CD4-positive, CD25-positive, alpha-beta regulatory T cell (primary cell): ENCODE data around the gene PRKCA. TPM values are rescaled to one million over a fixed set of nuclear protein-coding genes. Genes with fewer than 3 reads are reported as not detected.
"Not testable (repeated sequence)": the region's sequence is repeated elsewhere in the genome, so short reads cannot be mapped to it uniquely, and the experiment has no call there.

Experiments used
- ATAC-seq, 2 donors: fragments of 150-1000 bp; cut with Tn5 transposase; one replicate each; pipeline ENCODE4 v1.10.0; 2021; ENCODE audit warnings: low read depth in 2 of 2, moderate number of reproducible peaks in 2 of 2, moderate library complexity in 1 of 2
- DNase-seq, 3 donors: peaks; one replicate each; pipeline versions ENCODE4 v3.0.0 to v3.0.0-alpha.2; 2012 to 2022; ENCODE audit warnings: mixed read lengths in 1 of 3
- H3K27ac ChIP-seq: one replicate; pipeline ENCODE4 v1.7.0; 2013; ENCODE audit warnings: mild to moderate bottlenecking, low read length; ENCODE audit not compliant: insufficient read depth, poor library complexity, severe bottlenecking
- H3K27me3 ChIP-seq: one replicate; pipeline ENCODE4 v1.7.0; 2013; ENCODE audit warnings: low read length; ENCODE audit not compliant: control insufficient read depth, insufficient read depth
- H3K36me3 ChIP-seq: one replicate; pipeline ENCODE4 v1.7.0; 2013; ENCODE audit warnings: mild to moderate bottlenecking, low read length, moderate library complexity; ENCODE audit not compliant: control insufficient read depth, insufficient read depth
- H3K4me1 ChIP-seq: 2 replicates; pipeline ENCODE4 v1.7.0; 2013; ENCODE audit warnings: mild to moderate bottlenecking, low read length; ENCODE audit not compliant: insufficient read depth, control insufficient read depth, poor library complexity, severe bottlenecking
- H3K4me3 ChIP-seq: one replicate; pipeline ENCODE4 v1.7.0; 2013; ENCODE audit warnings: low read depth, mild to moderate bottlenecking, low read length, moderate library complexity
- H3K9me3 ChIP-seq, 2 experiments: 1 replicate in 1 of 2; 2 replicates in 1 of 2; pipeline ENCODE4 v1.7.0; 2013; ENCODE audit warnings: low read length in 2 of 2, mild to moderate bottlenecking in 1 of 2, moderate library complexity in 1 of 2; ENCODE audit not compliant: control insufficient read depth in 2 of 2
- H3K27ac Mint-ChIP-seq, 3 donors: one replicate each; pipeline ENCODE4 v1.8.0; 2020 to 2022; ENCODE audit warnings: mild to moderate bottlenecking in 3 of 3, mixed read lengths in 3 of 3, moderate library complexity in 2 of 3
- H3K27me3 Mint-ChIP-seq: one replicate; pipeline ENCODE4 v1.8.0; 2022; ENCODE audit warnings: mild to moderate bottlenecking, mixed read lengths
- H3K36me3 Mint-ChIP-seq: one replicate; pipeline ENCODE4 v1.8.0; 2020; ENCODE audit warnings: mixed read lengths
- H3K4me1 Mint-ChIP-seq, 4 donors: one replicate each; pipeline ENCODE4 v1.8.0; 2020 to 2022; ENCODE audit warnings: mixed read lengths in 4 of 4, mild to moderate bottlenecking in 1 of 4
- H3K4me3 Mint-ChIP-seq, 4 donors: one replicate each; pipeline ENCODE4 v1.8.0; 2020 to 2022; ENCODE audit warnings: mild to moderate bottlenecking in 4 of 4, mixed read lengths in 4 of 4, moderate library complexity in 3 of 4
- H3K9me3 Mint-ChIP-seq, 7 donors: one replicate each; pipeline ENCODE4 v1.8.0; 2020 to 2022; ENCODE audit warnings: mixed read lengths in 7 of 7, mild to moderate bottlenecking in 3 of 7, moderate library complexity in 2 of 7
- polyA plus RNA-seq, 4 donors: library from polyadenylated mRNA; unstranded; fragments of 300-500 nt; fragmentation: Illumina TruSeq; gene quantifications; one replicate each; pipeline ENCODE4 v1.2.3, GENCODE V29; 2021
- total RNA-seq: library from RNA; stranded (reverse); gene quantifications from one replicate; pipeline ENCODE4 v1.2.3, GENCODE V29; 2022

Gene PRKCA
- total and polyA plus RNA-seq, 5 donors from 2014 or later, result 0.60 to 84.0 (median 2.0) TPM

DNA sequence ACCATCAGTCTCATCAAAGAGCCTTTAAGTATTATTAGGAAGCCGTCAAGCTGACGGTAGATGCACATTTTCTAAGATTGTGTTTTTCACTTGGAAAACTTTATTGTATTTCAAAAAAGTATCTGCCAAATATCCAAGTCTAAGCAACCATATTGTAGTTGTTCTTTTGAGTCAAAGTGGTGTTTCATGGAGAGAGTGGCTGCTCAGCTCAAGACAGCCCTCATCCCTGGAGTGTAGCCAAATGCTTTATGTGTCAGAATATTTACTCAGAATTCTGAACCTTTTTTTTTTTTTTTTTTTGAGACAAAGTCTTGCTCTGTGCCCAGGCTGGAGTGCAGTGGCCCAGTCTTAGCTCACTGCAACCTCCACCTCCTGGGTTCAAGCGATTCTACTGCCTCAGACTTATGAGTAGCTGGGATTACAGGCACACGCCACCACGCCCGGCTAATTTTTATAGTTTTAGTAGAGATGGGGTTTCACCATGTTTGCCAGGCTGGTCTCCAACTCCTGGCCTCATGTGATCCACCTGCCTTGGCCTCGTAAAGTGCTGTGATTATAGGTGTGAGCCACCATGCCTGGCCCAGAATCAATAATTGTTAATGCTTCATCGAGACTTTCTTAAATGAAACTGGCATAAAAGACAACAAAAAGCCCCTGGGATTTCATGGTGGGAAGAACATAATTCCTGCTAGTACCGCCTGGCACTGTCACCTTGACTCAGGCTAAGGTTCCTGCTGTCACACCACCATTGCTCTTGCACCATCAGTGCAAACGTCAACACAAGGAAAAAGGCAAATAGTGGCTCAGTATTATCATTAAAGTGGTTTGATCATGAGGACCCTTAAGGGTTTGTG lies 45.5 kb downstream of the PRKCA start:
- no peak for DNase-seq
- H3K4me3 Mint-ChIP-seq, result peak overlapping the region in 1 of 4 donors; percentile 19

GRCh38 chr17:66348584-66349165 lies 46.3 kb downstream of the PRKCA start:
- Histone ChIP-seq H3K27ac (no peak overlapping the region), H3K27me3 (no peaks in the 10 kb centered on the region), H3K36me3 (no peaks in the 10 kb centered on the region), H3K4me3 (no peak overlapping the region), H3K4me1 (no peaks in the 10 kb centered on the region), H3K9me3 (no peaks in the 10 kb centered on the region)
- H3K4me3 Mint-ChIP-seq, result no peak overlapping the region
- H3K27me3 Mint-ChIP-seq, result no peaks in the 10 kb centered on the region
- DNase-seq (peak in 1 of 3 donors; percentile 31), ATAC-seq (no peak)
- H3K9me3 Mint-ChIP-seq, result no peaks in the 10 kb centered on the region
- H3K36me3 Mint-ChIP-seq, result peaks cover under 1% of the 10 kb centered on the region
- H3K27ac Mint-ChIP-seq, result no peak overlapping the region
- H3K4me1 Mint-ChIP-seq, result peaks cover 7 to 70% (median 31%) of the 10 kb centered on the region in 4 donors

More for the DNA sequence above, 45.5 kb downstream of the PRKCA start:
- Mint-ChIP-seq H3K27ac (no peak overlapping the region), H3K4me1 (peaks cover 4 to 71% (median 30%) of the 10 kb centered on the region in 4 donors), H3K9me3 (no peaks in the 10 kb centered on the region), H3K36me3 (peaks cover 7% of the 10 kb centered on the region), H3K27me3 (no peaks in the 10 kb centered on the region)
- ATAC-seq, result no peak
- H3K27ac ChIP-seq, result no peak overlapping the region
- no peaks in the 10 kb centered on the region for H3K27me3 ChIP-seq
- H3K36me3 ChIP-seq, result no peaks in the 10 kb centered on the region
- no peak overlapping the region for H3K4me3 ChIP-seq
- H3K9me3 ChIP-seq, result no peaks in the 10 kb centered on the region
- H3K4me1 ChIP-seq, result no peaks in the 10 kb centered on the region

GRCh38 chr17:66349521-66350254 lies 47.3 kb downstream of the PRKCA start:
- no peaks in the 10 kb centered on the region for H3K9me3 ChIP-seq
- Mint-ChIP-seq H3K36me3 (no peaks in the 10 kb centered on the region), H3K27me3 (no peaks in the 10 kb centered on the region), H3K4me3 (no peak overlapping the region), H3K9me3 (no peaks in the 10 kb centered on the region), H3K27ac (peak overlapping the region in 1 of 3 donors; percentile 73), H3K4me1 (peaks cover 6 to 78% (median 38%) of the 10 kb centered on the region in 4 donors)
- no peaks in the 10 kb centered on the region for H3K36me3 ChIP-seq
- no peaks in the 10 kb centered on the region for H3K27me3 ChIP-seq
- no peak overlapping the region for H3K4me3 ChIP-seq
- no peaks in the 10 kb centered on the region for H3K4me1 ChIP-seq
- no peak for ATAC-seq
- H3K27ac ChIP-seq, result no peak overlapping the region
- no peak for DNase-seq

DNA sequence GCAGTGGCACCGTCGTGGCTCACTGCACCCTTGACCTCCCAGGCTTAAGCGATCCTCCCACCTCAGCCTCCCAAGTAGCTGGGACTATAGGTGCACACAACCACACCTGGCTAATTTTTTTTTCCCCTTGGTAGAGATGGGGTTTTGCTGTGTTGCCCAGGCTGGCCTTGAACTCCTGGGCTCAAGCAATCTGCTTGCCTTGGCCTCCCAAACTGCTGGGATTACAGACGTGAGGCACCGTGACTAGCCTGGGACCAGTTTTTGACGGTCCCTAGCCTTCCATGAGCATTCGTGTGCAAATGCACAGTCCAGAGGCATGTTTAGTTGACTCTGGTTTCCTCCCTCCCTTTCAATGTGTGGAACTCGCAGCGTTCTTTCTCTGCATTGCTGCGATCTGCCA lies 48.2 kb downstream of the PRKCA start:
- not testable (repeated sequence) for H3K36me3 Mint-ChIP-seq, H3K27me3 ChIP-seq, H3K27ac ChIP-seq, H3K9me3 ChIP-seq, DNase-seq, H3K27me3 Mint-ChIP-seq, H3K4me3 ChIP-seq, H3K4me1 ChIP-seq, ATAC-seq, H3K4me3 Mint-ChIP-seq, H3K36me3 ChIP-seq, H3K9me3 Mint-ChIP-seq
- H3K27ac Mint-ChIP-seq, result peak overlapping the region in 1 of 3 donors; percentile 14
- H3K4me1 Mint-ChIP-seq, result peaks cover 4 to 77% (median 42%) of the 10 kb centered on the region in 4 donors

GRCh38 chr17:66351033-66351432 lies 48.6 kb downstream of the PRKCA start:
- Mint-ChIP-seq H3K36me3 (no peaks in the 10 kb centered on the region), H3K4me3 (no peak overlapping the region), H3K27me3 (no peaks in the 10 kb centered on the region), H3K27ac (peak overlapping the region in 1 of 3 donors; percentile 14), H3K9me3 (no peaks in the 10 kb centered on the region), H3K4me1 (peaks cover 4 to 79% (median 42%) of the 10 kb centered on the region in 4 donors)
- ATAC-seq (no peak), DNase-seq (no peak)
- Histone ChIP-seq H3K9me3 (no peaks in the 10 kb centered on the region), H3K4me1 (no peaks in the 10 kb centered on the region), H3K27me3 (no peaks in the 10 kb centered on the region), H3K4me3 (no peak overlapping the region), H3K36me3 (no peaks in the 10 kb centered on the region), H3K27ac (no peak overlapping the region)

- Mint-ChIP-seq H3K36me3 (no peaks in the 10 kb centered on the region), H3K9me3 (no peaks in the 10 kb centered on the region), H3K4me1 (peaks cover 4 to 80% (median 42%) of the 10 kb centered on the region in 4 donors), H3K27ac (no peak overlapping the region), H3K4me3 (peak overlapping the region in 1 of 4 donors; percentile 19), H3K27me3 (no peaks in the 10 kb centered on the region)
- no peak overlapping the region for H3K4me3 ChIP-seq
- DNase-seq (no peak), ATAC-seq (no peak)
- H3K27me3 ChIP-seq, result no peaks in the 10 kb centered on the region
- no peak overlapping the region for H3K27ac ChIP-seq
- H3K4me1 ChIP-seq, result peaks cover 1% of the 10 kb centered on the region
- no peaks in the 10 kb centered on the region for H3K36me3 ChIP-seq
- no peaks in the 10 kb centered on the region for H3K9me3 ChIP-seq
These were observed 49.3 kb downstream of the PRKCA start for GRCh38 chr17:66351701-66352100.

GRCh38 chr17:66353937-66354401 lies 51.6 kb downstream of the PRKCA start:
- H3K4me1 Mint-ChIP-seq, result peaks cover 4 to 84% (median 44%) of the 10 kb centered on the region in 4 donors
- H3K36me3 Mint-ChIP-seq, result no peaks in the 10 kb centered on the region
- H3K36me3 ChIP-seq, result no peaks in the 10 kb centered on the region
- H3K4me1 ChIP-seq, result peaks cover 5% of the 10 kb centered on the region
- H3K9me3 Mint-ChIP-seq, result no peaks in the 10 kb centered on the region
- ATAC-seq (no peak), DNase-seq (no peak)
- no peak overlapping the region for H3K27ac Mint-ChIP-seq
- no peaks in the 10 kb centered on the region for H3K27me3 Mint-ChIP-seq
- H3K4me3 ChIP-seq, result no peak overlapping the region
- no peaks in the 10 kb centered on the region for H3K9me3 ChIP-seq
- H3K4me3 Mint-ChIP-seq, result no peak overlapping the region
- H3K27ac ChIP-seq, result no peak overlapping the region
- no peaks in the 10 kb centered on the region for H3K27me3 ChIP-seq
